Astrocyte of the hippocampus (primary cell): Measurements from ENCODE around the gene PTPRN2.
"Not testable (repeated sequence)": the region's sequence is repeated elsewhere in the genome, so short reads cannot be mapped to it uniquely, and the experiment has no call there.

Experiments
- DNase-seq: peaks from one replicate; pipeline ENCODE4 v3.0.0; 2011; ENCODE audit warnings: low read depth, low spot score

PTPRN2 gene

GRCh38 chr7:157961731-157962457 lies 625.7 kb downstream of the PTPRN2 start:
- no peak for DNase-seq

- no peak for DNase-seq
These were observed 632.1 kb downstream of the PTPRN2 start for GRCh38 chr7:157955348-157955999.

GRCh38 chr7:157954901-157955300 lies 632.7 kb downstream of the PTPRN2 start:
- DNase-seq, result no peak

- DNase-seq, result no peak
These were observed 634.6 kb downstream of the PTPRN2 start for GRCh38 chr7:157952841-157953645.

GRCh38 chr7:157952050-157952667 lies 635.5 kb downstream of the PTPRN2 start:
- DNase-seq, result no peak

GRCh38 chr7:157951300-157952049 lies 636.1 kb downstream of the PTPRN2 start:
- DNase-seq, result no peak

GRCh38 chr7:157949711-157950110 lies 637.9 kb downstream of the PTPRN2 start:
- DNase-seq, result peak; percentile 8

GRCh38 chr7:157947504-157947903 lies 640.1 kb downstream of the PTPRN2 start:
- no peak for DNase-seq

GRCh38 chr7:157946398-157947060 lies 641.1 kb downstream of the PTPRN2 start:
- no peak for DNase-seq

GRCh38 chr7:157945401-157945800 lies 642.2 kb downstream of the PTPRN2 start:
- no peak for DNase-seq

- no peak for DNase-seq
These were observed 642.8 kb downstream of the PTPRN2 start for GRCh38 chr7:157944734-157945291.

GRCh38 chr7:157944051-157944450 lies 643.6 kb downstream of the PTPRN2 start:
- no peak for DNase-seq

- DNase-seq, result no peak
These were observed 644.1 kb downstream of the PTPRN2 start for GRCh38 chr7:157943561-157943960.

- no peak for DNase-seq
These were observed 646.4 kb downstream of the PTPRN2 start for GRCh38 chr7:157941210-157941609.

- no peak for DNase-seq
These were observed 647.1 kb downstream of the PTPRN2 start for GRCh38 chr7:157940497-157940896.

- no peak for DNase-seq
These were observed 649.4 kb downstream of the PTPRN2 start for GRCh38 chr7:157938211-157938610.

GRCh38 chr7:157937406-157937805 lies 650.2 kb downstream of the PTPRN2 start:
- no peak for DNase-seq

- no peak for DNase-seq
These were observed 650.6 kb downstream of the PTPRN2 start for GRCh38 chr7:157936976-157937375.

GRCh38 chr7:157935721-157936120 lies 651.9 kb downstream of the PTPRN2 start:
- DNase-seq, result not testable (repeated sequence)
